Stimulated activated CD8-positive, alpha-beta memory T cell treated with anti-CD3 and anti-CD28 coated beads, Interleukin-4, amount 100 ng/mL, for 4 hours (primary cell): ENCODE measurements around the gene HLA-DRB1.
"Not testable (repeated sequence)": the region's sequence is repeated elsewhere in the genome, so short reads cannot be mapped to it uniquely, and the experiment has no call there.

ENCODE experiments used
- DNase-seq, 2 donors: peaks; one replicate each; pipeline ENCODE4 v3.0.0-alpha.2; 2020; ENCODE audit warnings: low read depth in 2 of 2, low spot score in 1 of 2

The HLA-DRB1 gene

DNA sequence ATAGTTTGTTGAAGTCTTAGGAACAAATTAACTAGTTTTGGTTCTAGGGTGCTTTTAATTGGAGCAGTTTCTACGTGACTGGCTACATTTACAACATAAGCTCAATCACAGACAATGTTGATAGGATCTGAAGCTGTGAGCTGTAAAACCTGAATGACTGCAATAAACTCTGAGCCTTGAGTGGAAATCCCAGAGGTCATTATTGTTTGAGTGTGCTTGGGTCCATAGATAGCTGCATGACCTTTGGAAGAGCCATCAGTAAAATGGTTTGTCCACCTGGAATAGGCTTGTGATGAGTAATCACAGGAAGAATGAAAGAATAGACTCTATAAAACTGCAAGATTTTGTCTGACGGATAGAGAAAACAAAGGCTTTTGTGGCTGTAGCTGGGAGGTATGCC lies 26.7 kb downstream of the HLA-DRB1 start:
- no peak for DNase-seq

DNA sequence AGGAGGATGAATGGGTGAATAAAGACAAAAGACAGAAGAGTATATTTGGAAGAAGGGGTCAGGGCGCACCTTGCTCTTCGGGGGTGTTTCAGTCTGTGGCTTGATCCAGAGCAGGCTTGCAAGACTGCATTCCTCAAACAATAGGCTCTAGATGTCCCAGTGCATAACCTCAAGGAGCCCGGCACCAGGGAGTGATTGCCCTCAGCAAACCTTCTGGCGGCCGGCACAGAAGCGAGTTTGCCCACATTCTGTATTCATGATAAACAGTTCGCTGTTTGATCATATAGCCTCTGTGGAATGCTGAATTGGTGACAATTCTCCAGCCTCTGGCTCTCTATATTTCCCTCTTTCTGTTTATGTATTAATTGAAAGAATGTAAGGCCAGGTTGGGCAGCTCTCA lies 29.9 kb downstream of the HLA-DRB1 start:
- DNase-seq: no peak

DNA sequence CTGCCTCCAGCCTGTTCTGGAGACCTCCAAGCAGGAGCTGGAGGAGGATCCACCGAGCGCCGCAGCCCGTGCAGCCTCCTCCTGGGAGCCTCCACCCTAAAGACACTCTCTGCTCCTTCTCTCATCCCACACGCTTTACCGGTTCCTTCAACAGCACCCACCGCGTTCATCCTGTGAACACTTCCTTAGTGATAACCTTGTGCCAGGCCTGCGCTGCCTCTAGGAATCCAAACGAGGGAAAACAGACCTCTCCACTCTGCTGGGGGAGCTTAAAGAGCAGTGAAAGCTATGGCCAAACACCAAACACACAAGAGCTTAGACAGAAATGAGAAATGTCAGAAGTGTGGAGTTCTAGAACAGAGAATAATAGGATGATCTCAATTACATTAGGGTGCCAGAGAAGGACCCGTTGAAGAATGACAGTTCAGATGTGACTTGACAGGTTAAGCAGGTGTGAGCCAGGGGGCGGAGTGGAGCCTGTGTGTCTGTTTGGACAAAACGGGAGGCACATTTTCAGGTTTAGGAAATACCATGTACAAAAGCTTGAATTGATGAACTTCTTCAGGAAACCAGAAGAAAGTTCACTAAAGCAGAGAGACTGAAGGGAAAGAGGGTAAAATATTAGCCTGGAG lies 31.1 kb downstream of the HLA-DRB1 start:
- no peak for DNase-seq

DNA sequence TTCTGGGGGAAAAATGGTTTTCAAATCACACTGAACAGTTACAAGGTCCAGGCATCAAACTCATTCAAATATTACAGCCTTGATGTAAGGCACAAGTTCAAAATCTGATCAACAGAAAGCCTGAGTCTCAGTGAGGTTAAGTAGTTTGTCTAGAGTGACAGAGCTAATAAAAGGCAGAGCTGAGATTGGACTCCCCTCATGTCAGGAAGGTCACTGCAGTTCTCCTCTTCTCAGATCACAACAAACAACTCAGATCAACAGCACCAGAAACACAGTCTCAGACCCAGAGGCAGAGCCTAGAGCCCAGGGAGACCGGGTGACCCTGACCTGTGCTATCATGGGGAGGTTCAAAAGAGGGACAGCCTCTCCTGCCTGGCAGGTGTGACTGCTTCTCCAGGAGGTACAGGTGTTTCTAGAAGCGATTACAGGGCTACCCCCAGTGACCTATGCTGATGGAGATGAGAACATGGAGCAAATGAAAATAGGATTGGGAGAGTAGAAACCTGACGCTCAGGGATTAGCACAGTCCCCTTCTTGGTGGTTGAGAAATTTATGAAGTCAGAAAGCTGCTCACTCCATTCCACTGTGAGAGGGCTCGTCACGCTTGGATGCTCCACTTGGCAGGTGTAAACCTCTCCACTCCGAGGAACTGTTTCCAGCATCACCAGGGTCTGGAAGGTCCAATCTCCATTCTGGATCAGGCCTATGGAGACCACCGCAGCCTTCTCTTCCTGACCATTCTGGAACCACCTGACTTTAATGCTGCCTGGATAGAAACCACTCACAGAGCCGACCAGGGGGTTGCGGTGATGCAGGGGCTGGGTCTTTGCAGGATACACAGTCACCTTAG lies 35.3 kb downstream of the HLA-DRB1 start:
- no peak for DNase-seq

DNA sequence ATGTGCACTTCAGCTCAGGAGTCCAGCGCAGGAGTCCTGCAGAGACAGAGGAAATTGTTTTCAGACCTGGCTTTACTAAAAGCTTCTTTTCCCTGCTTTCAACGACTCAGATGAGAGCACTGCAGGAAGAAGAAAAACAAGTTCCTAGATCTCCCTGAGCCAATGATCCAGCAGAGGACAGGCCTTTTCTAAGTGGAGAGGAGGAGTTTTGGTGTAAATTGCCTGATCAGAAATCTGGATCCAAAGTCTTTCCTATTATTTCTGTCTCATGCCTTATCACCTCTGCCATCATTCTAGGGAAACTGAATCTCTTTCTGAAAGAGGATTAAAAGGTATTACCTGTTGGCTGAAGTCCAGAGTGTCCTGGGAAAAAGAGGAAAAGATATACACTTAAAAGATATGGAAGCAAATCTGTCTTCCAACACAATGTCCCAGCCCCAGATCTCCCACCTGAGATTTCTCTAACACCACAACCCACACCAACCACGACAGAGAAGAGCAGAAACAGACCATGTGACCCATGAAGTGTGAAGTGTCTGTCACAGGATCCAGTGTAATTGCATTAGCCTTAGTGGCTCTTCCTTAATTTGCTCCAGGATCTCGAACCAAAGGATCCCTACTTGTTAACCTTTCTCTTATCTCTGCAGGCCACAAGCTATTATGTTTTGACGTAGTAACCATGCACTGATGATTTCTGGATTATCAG lies 36.5 kb downstream of the HLA-DRB1 start:
- no peak for DNase-seq

DNA sequence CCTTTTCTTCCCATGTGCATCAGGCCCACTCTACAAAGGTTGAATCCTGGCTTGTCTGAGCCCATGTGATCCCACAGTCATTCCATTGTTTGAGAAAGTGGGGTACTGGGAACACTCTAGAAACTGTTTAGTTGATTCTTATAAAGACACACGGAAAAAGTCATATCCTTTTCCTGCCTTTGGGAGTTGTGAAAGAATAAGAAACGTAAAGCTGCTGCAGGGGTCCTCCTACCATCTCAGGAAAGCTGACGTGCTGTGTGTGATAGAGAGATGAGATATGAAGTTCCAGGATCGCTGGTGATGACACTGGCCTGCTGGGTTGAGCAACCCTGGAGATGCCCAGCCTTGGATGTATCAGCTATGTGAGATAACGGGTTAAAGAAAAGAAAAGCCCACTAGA lies 38.2 kb downstream of the HLA-DRB1 start:
- no peak for DNase-seq

DNA sequence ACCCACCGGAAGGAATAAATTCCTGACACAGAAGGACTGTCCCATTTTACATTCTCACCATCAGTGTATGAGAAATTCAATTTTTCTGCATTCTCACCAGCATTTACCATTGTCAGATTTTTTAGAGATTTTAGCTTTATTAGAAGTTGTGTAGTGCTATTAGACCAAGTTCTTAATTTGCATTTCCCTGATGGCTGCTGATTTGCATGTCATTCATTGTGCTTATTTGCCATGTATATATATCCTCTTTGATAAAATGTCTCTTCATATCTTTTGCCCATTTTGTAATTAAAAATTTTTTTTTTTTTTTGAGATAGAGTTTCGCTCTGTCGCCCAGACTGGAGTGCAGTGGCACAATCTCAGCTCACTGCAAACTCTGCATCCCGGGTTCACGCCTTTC lies 49.8 kb downstream of the HLA-DRB1 start:
- DNase-seq: no peak

DNA sequence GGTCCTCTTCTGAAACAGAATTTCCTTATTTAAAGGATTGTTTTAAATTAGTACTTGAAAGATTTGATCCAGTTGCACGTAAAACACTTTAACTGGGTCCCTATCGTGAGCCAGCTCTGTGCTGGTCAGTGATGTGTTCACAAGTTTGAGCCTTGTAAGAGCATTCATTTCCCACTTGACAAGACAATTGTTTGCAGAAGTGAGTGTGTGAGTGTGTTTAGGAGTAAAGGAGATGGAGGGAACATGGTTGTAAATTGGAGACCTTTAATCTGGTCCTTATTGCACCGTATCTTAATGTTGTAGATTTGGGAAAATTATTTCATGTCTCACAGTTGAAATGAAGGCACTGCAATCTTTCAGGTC lies 59.2 kb downstream of the HLA-DRB1 start:
- DNase-seq: not testable (repeated sequence)

DNA sequence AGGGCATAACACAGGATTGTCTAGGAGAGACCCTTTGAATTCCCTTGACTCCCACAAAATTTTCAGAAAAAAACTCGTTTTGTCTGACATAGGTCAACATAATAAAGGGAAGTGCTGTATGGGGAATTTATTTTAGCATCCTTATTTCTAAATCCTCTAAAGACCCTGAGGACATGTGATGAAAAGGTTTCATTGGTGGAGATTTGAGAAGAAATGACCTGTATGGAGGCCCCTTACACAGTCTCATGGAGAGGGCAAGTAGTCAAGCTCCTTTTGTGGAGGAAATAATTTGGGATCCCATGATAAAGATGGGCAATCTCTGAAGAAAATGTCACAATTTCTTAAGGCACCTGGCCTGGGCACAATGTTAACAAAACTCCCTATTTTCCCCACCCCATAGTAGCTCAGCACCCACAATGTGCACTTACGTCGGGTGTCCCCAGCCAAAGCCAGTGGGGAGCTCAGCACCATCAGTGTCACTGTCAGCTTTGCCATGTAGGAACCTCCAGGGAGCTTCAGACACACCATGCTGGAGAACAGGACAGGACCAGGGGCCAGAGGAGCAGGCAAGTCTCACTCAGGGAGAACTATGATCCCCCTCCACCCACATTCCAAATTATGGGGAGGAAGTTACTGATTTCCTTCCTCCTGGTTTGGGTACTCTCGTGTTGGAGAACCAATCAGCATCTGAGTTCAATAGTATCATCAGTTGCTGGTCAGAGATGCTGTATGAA lies 59.8 kb downstream of the HLA-DRB1 start, which contains the start of gene HLA-DRB5:
Gene HLA-DRB5 (minus strand): TSS at position 591 of the 734 bp plus-strand sequence. CDS start 63 bp downstream, at position 528.
- DNase-seq: no peak
